NOMO-1 treated with dmso at 0.1 percent for 144 hours (cell line): ENCODE data around the gene WRAP73.

Experiments used
- DNase-seq: peaks from one replicate; lab custom pipeline; 2025; ENCODE audit not compliant: unreplicated experiment; lab: John Stamatoyannopoulos, UW

The WRAP73 gene

GRCh38 chr1:3681898-3682806 lies 32.2 kb upstream of the WRAP73 start:
- DNase-seq = no peak

GRCh38 chr1:3681231-3681897 lies 31.5 kb upstream of the WRAP73 start:
- no peak for DNase-seq

- DNase-seq = no peak
Measured at GRCh38 chr1:3680488-3681230, 30.8 kb upstream of the WRAP73 start.

- no peak for DNase-seq
Measured at GRCh38 chr1:3679799-3680453, 30.0 kb upstream of the WRAP73 start.

GRCh38 chr1:3679098-3679555 lies 29.2 kb upstream of the WRAP73 start:
- peak; percentile 72 for DNase-seq

- no peak for DNase-seq
Measured at GRCh38 chr1:3678361-3679097, 28.6 kb upstream of the WRAP73 start.

- peak; percentile 73 for DNase-seq
Measured at GRCh38 chr1:3677484-3677883, 27.6 kb upstream of the WRAP73 start.

- DNase-seq = peak; percentile 34
Measured at GRCh38 chr1:3676581-3677470, 26.9 kb upstream of the WRAP73 start.

GRCh38 chr1:3675436-3675835 lies 25.5 kb upstream of the WRAP73 start:
- DNase-seq = no peak

GRCh38 chr1:3674100-3675094 lies 24.5 kb upstream of the WRAP73 start:
- no peak for DNase-seq

GRCh38 chr1:3673381-3674099 lies 23.6 kb upstream of the WRAP73 start:
- no peak for DNase-seq

GRCh38 chr1:3672971-3673361 lies 23.1 kb upstream of the WRAP73 start:
- DNase-seq = no peak

- no peak for DNase-seq
Measured at GRCh38 chr1:3672231-3672970, 22.5 kb upstream of the WRAP73 start.

GRCh38 chr1:3671371-3672180 lies 21.7 kb upstream of the WRAP73 start:
- DNase-seq = no peak

- no peak for DNase-seq
Measured at GRCh38 chr1:3670823-3671265, 20.9 kb upstream of the WRAP73 start.

- DNase-seq = no peak
Measured at GRCh38 chr1:3669971-3670431, 20.1 kb upstream of the WRAP73 start.
